A549 (cell line): ENCODE measurements around the gene AKAP8L. TPM values are rescaled to one million over a fixed set of nuclear protein-coding genes. Genes with fewer than 3 reads are reported as not detected.

Source experiments
- ATAC-seq, 2 experiments: fragments of 200-7000 bp in 1 of 2; fragments of >200 bp in 1 of 2; cut with Nextera tagmentation in 1 of 2; cut with Tn5 transposase in 1 of 2; 3 replicates each; pipeline versions ENCODE4 v1.8.0 to v1.9.1; 2018 to 2020; ENCODE audit warnings: mild to moderate bottlenecking in 1 of 2, moderate library complexity in 1 of 2
- CTCF ChIA-PET: fragments of 300-600 bp; sonication (Branson Sonifier 250); formaldehyde crosslinking; extraction: SDS; loops from one replicate; lab custom pipeline; 2021; ENCODE audit warnings: antibody characterized with exemption, inconsistent platforms; lab: Yijun Ruan, JAX
- POLR2A ChIA-PET: fragments of 350-600 bp; formaldehyde crosslinking; extraction: SDS; loops from one replicate; lab custom pipeline; 2021; ENCODE audit warnings: antibody characterized with exemption, inconsistent platforms; lab: Yijun Ruan, JAX
- DNase-seq, 2 experiments: peaks; one replicate each; pipeline versions ENCODE4 v3.0.0 to v3.0.0-alpha.2; 2011 to 2016; ENCODE audit warnings: low read depth in 1 of 2, low spot score in 1 of 2
- FAIRE-seq: peaks from 2 replicates; lab custom pipeline; 2011; peaks lifted over from hg19 to GRCh38; lab: Jason Lieb, UNC
- H3K27ac ChIP-seq, 2 experiments: fragments of >200 bp; sonication (Bioruptor Twin); formaldehyde crosslinking; 3 replicates each; pipeline ENCODE4 v1.5.1; 2016 to 2017
- H3K4me1 ChIP-seq: fragments of >200 bp; sonication (Bioruptor Twin); formaldehyde crosslinking; 3 replicates; pipeline ENCODE4 v1.6.1; 2016
- H3K4me2 ChIP-seq: fragments of >200 bp; sonication (Bioruptor Twin); formaldehyde crosslinking; 3 replicates; pipeline ENCODE4 v1.6.1; 2016
- H3K4me3 ChIP-seq: fragments of >200 bp; sonication (Bioruptor Twin); formaldehyde crosslinking; 3 replicates; pipeline ENCODE4 v1.5.1; 2016
- H3K9me3 ChIP-seq: fragments of >200 bp; sonication (Bioruptor Twin); formaldehyde crosslinking; 3 replicates; pipeline ENCODE4 v1.6.1; 2016
- BCL3 ChIP-seq: fragments of >200 bp; sonication (Bioruptor Twin); formaldehyde crosslinking; IDR thresholded peaks from 3 replicates; pipeline ENCODE4 v1.6.1; 2016
- CHD2 ChIP-seq: fragments of 150-350 bp; IDR thresholded peaks from 2 replicates; pipeline ENCODE4 v1.6.1; 2014; ENCODE audit warnings: low read length; ENCODE audit not compliant: partially characterized antibody
- EHMT2 ChIP-seq: fragments of 200-600 bp; sonication (generic); IDR thresholded peaks from 2 replicates; pipeline ENCODE4 v1.6.1; 2016; ENCODE audit warnings: antibody characterized with exemption, low read depth, mild to moderate bottlenecking, moderate library complexity
- EP300 ChIP-seq, 2 experiments: fragments of >200 bp; sonication (Bioruptor Twin); formaldehyde crosslinking; IDR thresholded peaks; 2 replicates in 1 of 2; 3 replicates in 1 of 2; pipeline ENCODE4 v1.6.1; 2016 to 2017
- HDAC2 ChIP-seq: fragments of 200-600 bp; sonication (generic); IDR thresholded peaks from 2 replicates; pipeline ENCODE4 v1.6.1; 2016
- HMGXB4 ChIP-seq: fragments of 250-450 bp; sonication (Bioruptor Pico); IDR thresholded peaks from 2 replicates; pipeline ENCODE4 v1.5.0; 2021; ENCODE audit warnings: mild to moderate bottlenecking, moderate library complexity, borderline replicate concordance
- HOXA7 ChIP-seq: fragments of 250-450 bp; sonication (Bioruptor Pico); IDR thresholded peaks from 2 replicates; pipeline ENCODE4 v1.5.0; 2020; ENCODE audit warnings: mild to moderate bottlenecking, moderate library complexity
- HOXB5 ChIP-seq: fragments of 250-450 bp; sonication (Bioruptor Pico); IDR thresholded peaks from 2 replicates; pipeline ENCODE4 v1.5.0; 2020; ENCODE audit warnings: mild to moderate bottlenecking, moderate library complexity
- KDM1A ChIP-seq: fragments of 200-600 bp; sonication (generic); IDR thresholded peaks from 2 replicates; pipeline ENCODE4 v1.6.1; 2016; ENCODE audit warnings: low read depth, mild to moderate bottlenecking
- MAFK ChIP-seq: fragments of 450-650 bp; IDR thresholded peaks from 2 replicates; pipeline ENCODE4 v1.6.1; 2014; ENCODE audit not compliant: partially characterized antibody
- MAX ChIP-seq: IDR thresholded peaks from 2 replicates; pipeline ENCODE4 v1.6.1; 2012
- MAZ ChIP-seq: fragments of 150-350 bp; IDR thresholded peaks from 2 replicates; pipeline ENCODE4 v1.6.1; 2014; ENCODE audit warnings: antibody characterized with exemption, low read depth, low read length, borderline replicate concordance
- NFE2L2 ChIP-seq: fragments of 150-350 bp; conservative IDR thresholded peaks from 2 replicates; pipeline ENCODE4 v1.6.1; 2014; ENCODE audit warnings: low read length
- NPAS2 ChIP-seq: fragments of 250-450 bp; sonication (Bioruptor Pico); IDR thresholded peaks from 2 replicates; pipeline ENCODE4 v1.8.0; 2022; ENCODE audit warnings: mild to moderate bottlenecking, moderate library complexity, borderline replicate concordance
- NR3C1 ChIP-seq: fragments of >200 bp; sonication (Bioruptor Twin); formaldehyde crosslinking; IDR thresholded peaks from 3 replicates; pipeline ENCODE4 v1.6.1; 2017
- RAD21 ChIP-seq, 2 experiments: fragments of >200 bp in 1 of 2; sonication (Bioruptor Twin) in 1 of 2; formaldehyde crosslinking in 1 of 2; IDR thresholded peaks in 1 of 2; conservative IDR thresholded peaks in 1 of 2; 2 replicates in 1 of 2; 3 replicates in 1 of 2; pipeline ENCODE4 v1.6.1; 2012 to 2018; ENCODE audit warnings: inconsistent platforms in 1 of 2
- REST ChIP-seq: fragments of 200-600 bp; sonication (generic); IDR thresholded peaks from 2 replicates; pipeline ENCODE4 v1.6.1; 2016; ENCODE audit warnings: antibody characterized with exemption, mild to moderate bottlenecking, moderate library complexity
- RNF2 ChIP-seq: fragments of 200-600 bp; sonication (generic); IDR thresholded peaks from 2 replicates; pipeline ENCODE4 v1.6.1; 2016; ENCODE audit warnings: low read depth, mild to moderate bottlenecking, antibody characterized with exemption, moderate library complexity, borderline replicate concordance
- USF2 ChIP-seq: fragments of 450-650 bp; IDR thresholded peaks from 2 replicates; pipeline ENCODE4 v1.6.1; 2014; ENCODE audit warnings: antibody characterized with exemption
- ZC3H11A ChIP-seq: fragments of 450-650 bp; IDR thresholded peaks from 2 replicates; pipeline ENCODE4 v1.6.1; 2014; ENCODE audit warnings: antibody characterized with exemption, mild to moderate bottlenecking
- WGBS: methylation state at CpG from one replicate; pipeline ENCODE4 v1.1.6; 2017; ENCODE audit errors: missing lambda C conversion rate; 5-methylcytosine and 5-hydroxymethylcytosine counted together
- polyA plus RNA-seq, 4 experiments: library from polyadenylated mRNA; depleted of rRNA in 3 of 4; stranded (reverse); fragments of >200 nt; fragmentation: RNase III in 1 of 4; extraction: RNeasy Plus Mini Kit Qiagen cat#74134 plus additional on column Dnase treatment in 1 of 4; gene quantifications; 2 replicates in 3 of 4; 3 replicates in 1 of 4; pipeline ENCODE4 v1.2.3, GENCODE V29; 2011 to 2017

The AKAP8L gene
- polyA plus RNA-seq, 2 of the 4 experiments (the other 2 are of a cell fraction) = 28.4 to 42.9 TPM

GRCh38 chr19:15452111-15453047 is 33.6 kb upstream of the AKAP8L start:
- ChIA-PET POLR2A (interaction anchor here (0.7 kb wide), 1 partner anchor 497 kb away, joined by 4 read pairs; no protein-coding TSS in a partner anchor), CTCF (interaction anchor here (1.6 kb wide), 2 partner anchors 103 to 150 kb away, joined by 3 to 5 read pairs; no protein-coding TSS in a partner anchor)
- 0 out of 3 replicates have a peak, but pooled peaks cover 8% of the 10 kb centered on the region for H3K4me1 ChIP-seq
- FAIRE-seq = no peak
- no peak overlapping the region for H3K4me3 ChIP-seq
- H3K27ac ChIP-seq = no peak overlapping the region
- no peaks in the 10 kb centered on the region for H3K9me3 ChIP-seq
- 12% methylated on average over 5 of the region's 37 CpGs for WGBS
- H3K4me2 ChIP-seq = peak overlapping the region; percentile 37; the same call in 1 of the 3 replicates
- no peak for TF ChIP-seq KDM1A
- TF ChIP-seq HDAC2 = no peak
- TF ChIP-seq NFE2L2 = no peak
- TF ChIP-seq NPAS2 (CRISPR knock-in tag) = no peak
- no peak for TF ChIP-seq REST
- no peak for TF ChIP-seq RNF2
- peak; percentile 94 for TF ChIP-seq HOXB5 (CRISPR knock-in tag)
- peak; percentile 71 to 86 for DNase-seq
- peak; percentile 8 to 72; a peak in 3 of 6 replicates for ATAC-seq

GRCh38 chr19:15450528-15450890 is 31.7 kb upstream of the AKAP8L start:
- TF ChIP-seq MAFK (no peak), RAD21 (conservative IDR thresholded peaks at IDR 0.05 in 1 of 2, IDR thresholded peaks at IDR 0.05 in 1 of 2) (no peak), EP300 (IDR thresholded peaks at IDR 0.05) (no peak), CHD2 (no peak), RNF2 (no peak), EHMT2 (0 out of 2 replicates have a peak, but pooled peaks have one; percentile 8)
- no peaks in the 10 kb centered on the region for H3K9me3 ChIP-seq
- ATAC-seq = no peak
- no peak overlapping the region for H3K4me2 ChIP-seq
- WGBS = 88% methylated on average over 1 of the region's 1 CpG
- H3K4me3 ChIP-seq = no peak overlapping the region
- no peak for DNase-seq
- H3K4me1 ChIP-seq = 0 out of 3 replicates have a peak, but pooled peaks cover 8% of the 10 kb centered on the region
- no peak for FAIRE-seq
- ChIA-PET CTCF (interaction anchor here (0.7 kb wide), 1 partner anchor 31 kb away, joined by 3 read pairs; no protein-coding TSS in a partner anchor), POLR2A (no interaction called here)
- H3K27ac ChIP-seq = peak overlapping the region in 1 of 2 experiments; percentile 97; a peak in 3 of 6 replicates

- ChIA-PET POLR2A (no interaction called here), CTCF (interaction anchor here (0.7 kb wide), 1 partner anchor 30 kb away, joined by 3 read pairs; no protein-coding TSS in a partner anchor)
- DNase-seq (peak; percentile 66 to 79), ATAC-seq (peak; percentile 41 to 52), FAIRE-seq (no peak)
- Histone ChIP-seq H3K4me3 (peak within 1 kb of the TSS; percentile 86), H3K4me2 (peak within 1 kb of the TSS; percentile 98), H3K4me1 (0 out of 3 replicates have a peak, but pooled peaks cover 8% of the 10 kb centered on the region), H3K9me3 (no peaks in the 10 kb centered on the region), H3K27ac (peak within 1 kb of the TSS; percentile 97)
- WGBS = 10% methylated on average over 2 of the region's 77 CpGs
- TF ChIP-seq USF2 = no peak
- 0 out of 2 replicates have a peak, but pooled peaks have one; percentile 16 for TF ChIP-seq MAX
- TF ChIP-seq MAZ = 0 out of 2 replicates have a peak, but pooled peaks have one; percentile 30
- no peak for TF ChIP-seq HMGXB4 (CRISPR knock-in tag)
- no peak for TF ChIP-seq ZC3H11A
- TF ChIP-seq NR3C1 = no peak
- TF ChIP-seq HOXB5 (CRISPR knock-in tag) = no peak
- TF ChIP-seq NPAS2 (CRISPR knock-in tag) = no peak
- TF ChIP-seq EHMT2 = 0 out of 2 replicates have a peak, but pooled peaks have one; percentile 20
- no peak for TF ChIP-seq HOXA7 (CRISPR knock-in tag)
- TF ChIP-seq BCL3 = no peak
Measured at GRCh38 chr19:15449620-15450527, 31.1 kb upstream of the AKAP8L start, which contains the start of gene WIZ. Gene WIZ (minus strand): TSS chr19:15449956. CDS start chr19:15448307, 1,649 bp downstream.
